ENCODE measurements around the gene SP3. TPM values are rescaled to one million over a fixed set of nuclear protein-coding genes. Genes with fewer than 3 reads are reported as not detected.
A peak's percentile ranks its signal among the peaks of the same experiment; 100 is the strongest.

SP3 gene
- total RNA-seq, 1 donor from 2014 or later, result 94.5 TPM

GRCh38 chr2:173962031-173962430 is 3.1 kb downstream of the SP3 start:
- no peak for DNase-seq (ENCODE audit: extremely low spot score, unreplicated experiment)
- H3K27me3 Mint-ChIP-seq, result no peaks in the 10 kb centered on the region
- peak overlapping the region; percentile 94 for H3K4me3 Mint-ChIP-seq
- H3K27ac Mint-ChIP-seq, result peak overlapping the region; percentile 29
- peaks cover 34% of the 10 kb centered on the region for H3K4me1 Mint-ChIP-seq (ENCODE audit: unreplicated experiment)
- TF ChIP-seq CTCF (conservative IDR thresholded peaks at IDR 0.05), result no peak
- peaks cover 35% of the 10 kb centered on the region for H3K36me3 Mint-ChIP-seq
- H3K9me3 Mint-ChIP-seq, result peaks cover 5% of the 10 kb centered on the region

- Mint-ChIP-seq H3K4me1 (ENCODE audit: unreplicated experiment) (peaks cover 28% of the 10 kb centered on the region), H3K27ac (no peak overlapping the region), H3K4me3 (peak overlapping the region; percentile 78), H3K27me3 (no peaks in the 10 kb centered on the region), H3K9me3 (peaks cover 5% of the 10 kb centered on the region), H3K36me3 (peaks cover 35% of the 10 kb centered on the region)
- no peak for DNase-seq (ENCODE audit: extremely low spot score, unreplicated experiment)
- no peak for TF ChIP-seq CTCF (conservative IDR thresholded peaks at IDR 0.05)
These were observed 3.8 kb downstream of the SP3 start for GRCh38 chr2:173961346-173961705.

DNA sequence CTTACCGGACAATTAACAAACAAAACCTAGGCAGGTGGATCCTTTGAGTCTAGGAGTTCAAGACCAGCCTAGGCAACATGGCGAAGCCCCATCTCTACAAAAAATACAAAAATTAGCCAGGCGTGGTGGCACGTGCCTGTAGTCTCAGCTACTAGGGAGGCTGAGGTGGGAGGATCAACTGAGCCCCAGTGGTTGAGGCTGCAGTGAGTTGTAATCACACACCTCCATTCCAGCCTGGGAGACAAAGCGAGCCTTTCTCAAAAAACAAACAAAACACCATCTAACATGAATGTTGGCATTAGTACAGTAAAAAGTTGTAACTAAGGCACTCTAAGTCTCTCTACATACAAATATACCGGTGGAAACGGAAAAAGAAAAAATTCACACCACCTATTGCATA is 5.3 kb downstream of the SP3 start:
- no peak for DNase-seq (ENCODE audit: extremely low spot score, unreplicated experiment)
- H3K36me3 Mint-ChIP-seq, result peaks cover 49% of the 10 kb centered on the region
- no peak overlapping the region for H3K27ac Mint-ChIP-seq
- H3K4me1 Mint-ChIP-seq (ENCODE audit: unreplicated experiment), result peaks cover 36% of the 10 kb centered on the region
- TF ChIP-seq CTCF (conservative IDR thresholded peaks at IDR 0.05), result no peak
- H3K27me3 Mint-ChIP-seq, result no peaks in the 10 kb centered on the region
- peaks cover 5% of the 10 kb centered on the region for H3K9me3 Mint-ChIP-seq
- peak overlapping the region; percentile 37 for H3K4me3 Mint-ChIP-seq

GRCh38 chr2:173959358-173959884 is 5.8 kb downstream of the SP3 start:
- no peak for DNase-seq (ENCODE audit: extremely low spot score, unreplicated experiment)
- H3K9me3 Mint-ChIP-seq, result peaks cover 5% of the 10 kb centered on the region
- TF ChIP-seq CTCF (conservative IDR thresholded peaks at IDR 0.05), result no peak
- H3K27me3 Mint-ChIP-seq, result no peaks in the 10 kb centered on the region
- peaks cover 50% of the 10 kb centered on the region for H3K36me3 Mint-ChIP-seq
- H3K4me3 Mint-ChIP-seq, result peak overlapping the region; percentile 29
- peak overlapping the region; percentile 30 for H3K27ac Mint-ChIP-seq
- peaks cover 36% of the 10 kb centered on the region for H3K4me1 Mint-ChIP-seq (ENCODE audit: unreplicated experiment)

DNA sequence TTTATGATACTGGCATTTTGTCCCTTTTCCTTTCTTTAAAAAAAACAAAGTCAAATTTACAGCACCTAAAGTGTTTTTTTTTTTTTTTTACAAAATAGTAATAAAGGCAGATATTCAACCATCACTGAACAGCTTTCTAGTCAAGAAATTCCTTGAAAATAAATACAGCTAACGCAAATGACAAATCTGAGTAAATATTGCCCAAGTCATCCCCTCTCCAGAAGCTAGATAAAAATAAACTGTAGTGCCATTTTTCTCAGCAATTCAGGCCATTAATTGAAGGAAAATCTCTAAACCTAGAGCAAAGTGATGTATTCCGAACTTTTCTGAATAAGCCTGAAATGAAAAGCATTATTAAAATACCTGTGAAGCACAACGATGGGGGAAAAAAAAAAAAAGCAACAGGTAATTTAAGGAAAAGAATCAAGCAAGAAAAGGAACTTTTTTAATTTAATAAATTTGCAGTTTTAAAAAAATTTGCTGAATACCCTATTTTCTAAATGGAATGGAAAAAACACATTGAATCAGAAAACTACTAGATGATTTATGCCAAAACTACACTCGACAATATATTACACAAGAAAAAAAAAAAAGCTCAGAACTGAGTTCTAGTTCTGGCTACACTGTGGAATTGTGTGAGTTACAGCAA is 6.9 kb downstream of the SP3 start:
- Mint-ChIP-seq H3K27ac (no peak overlapping the region), H3K36me3 (peaks cover 58% of the 10 kb centered on the region), H3K9me3 (peaks cover 5% of the 10 kb centered on the region), H3K27me3 (no peaks in the 10 kb centered on the region), H3K4me1 (ENCODE audit: unreplicated experiment) (peaks cover 36% of the 10 kb centered on the region), H3K4me3 (peak overlapping the region; percentile 54)
- no peak for DNase-seq (ENCODE audit: extremely low spot score, unreplicated experiment)
- TF ChIP-seq CTCF (conservative IDR thresholded peaks at IDR 0.05), result no peak
